GM23338 (cell line): Measurements from ENCODE around the gene KLHL6.

Experiments used
- CREB1 ChIP-seq: fragments of 250-450 bp; sonication (Bioruptor Pico); IDR thresholded peaks from 2 replicates; pipeline ENCODE4 v1.5.0; 2020; ENCODE audit warnings: low read depth, mild to moderate bottlenecking, moderate library complexity
- CTCF ChIP-seq, 2 experiments: fragments of 200-600 bp in 1 of 2; sonication (generic) in 1 of 2; conservative IDR thresholded peaks; 2 replicates each; pipeline versions ENCODE4 v1.5.1 to v1.6.1; 2016 to 2017; ENCODE audit warnings: antibody characterized with exemption in 2 of 2, low read depth in 2 of 2, mild to moderate bottlenecking in 2 of 2, moderate library complexity in 1 of 2
- EZH2 ChIP-seq: fragments of 200-600 bp; sonication (generic); IDR thresholded peaks from one replicate; pipeline ENCODE4 v1.8.0; 2017; ENCODE audit warnings: antibody characterized with exemption, mild to moderate bottlenecking, low read depth; ENCODE audit not compliant: unreplicated experiment
- EZH2phosphoT487 ChIP-seq: fragments of 200-600 bp; sonication (generic); IDR thresholded peaks from one replicate; pipeline ENCODE4 v1.8.1; 2018; ENCODE audit warnings: antibody characterized with exemption; ENCODE audit not compliant: unreplicated experiment
- POLR2AphosphoS5 ChIP-seq: IDR thresholded peaks from 2 replicates; pipeline ENCODE4 v1.6.1; 2016; ENCODE audit warnings: antibody characterized with exemption, low read depth
- REST ChIP-seq: IDR thresholded peaks from one replicate; pipeline ENCODE4 v1.6.1; 2018; ENCODE audit warnings: antibody characterized with exemption; ENCODE audit not compliant: unreplicated experiment
- ZNF114 ChIP-seq: fragments of 250-450 bp; sonication (Bioruptor Pico); IDR thresholded peaks from 2 replicates; pipeline ENCODE4 v1.5.0; 2020; ENCODE audit warnings: mild to moderate bottlenecking, moderate library complexity

GRCh38 chr3:183556722-183557121 lies 1.2 kb upstream of the KLHL6 start:
- TF ChIP-seq EZH2: no peak
- TF ChIP-seq REST: no peak
- no peak for TF ChIP-seq CTCF (conservative IDR thresholded peaks at IDR 0.05; ENCODE audit: low read depth in 2 of 2)
- no peak for TF ChIP-seq EZH2phosphoT487
- no peak for TF ChIP-seq CREB1 (CRISPR knock-in tag)
- no peak for TF ChIP-seq ZNF114 (CRISPR knock-in tag)
- TF ChIP-seq POLR2AphosphoS5: no peak
